MCF 10A (cell line): ENCODE results near the gene SLC29A3. TPM values are rescaled to one million over a fixed set of nuclear protein-coding genes. Genes with fewer than 3 reads are reported as not detected.

Experiments used
- BruUV-seq: library from RNA; stranded (reverse); fragments of 400-500 nt; replicated peaks from 2 replicates; lab custom pipeline; 2021; lab: Mats Ljungman, UMichigan
- CTCF ChIA-PET: fragments of 300-600 bp; sonication (Branson Sonifier 250); formaldehyde crosslinking; extraction: SDS; loops from one replicate; lab custom pipeline; 2021; ENCODE audit warnings: antibody characterized with exemption, inconsistent platforms; lab: Yijun Ruan, JAX
- POLR2A ChIA-PET: fragments of 300-600, 350-650 bp; sonication (Branson Sonifier 250); formaldehyde crosslinking; extraction: SDS; loops from one replicate; lab custom pipeline; 2020; ENCODE audit warnings: antibody characterized with exemption, inconsistent platforms; lab: Yijun Ruan, JAX
- DNase-seq: peaks from one replicate; pipeline ENCODE4 v3.0.0-alpha.2; 2018; ENCODE audit not compliant: unreplicated experiment
- H3K27ac Mint-ChIP-seq: one replicate; pipeline ENCODE4 v1.8.0; 2022; ENCODE audit warnings: mild to moderate bottlenecking, low read depth, mixed read lengths; ENCODE audit not compliant: unreplicated experiment
- H3K27me3 Mint-ChIP-seq: one replicate; pipeline ENCODE4 v1.8.0; 2022; ENCODE audit warnings: mixed read lengths; ENCODE audit not compliant: insufficient read depth, unreplicated experiment
- H3K36me3 Mint-ChIP-seq: one replicate; pipeline ENCODE4 v1.8.0; 2022; ENCODE audit warnings: mild to moderate bottlenecking, moderate library complexity, mixed read lengths; ENCODE audit not compliant: insufficient read depth, unreplicated experiment
- H3K4me1 Mint-ChIP-seq: one replicate; pipeline ENCODE4 v1.8.0; 2022; ENCODE audit warnings: mixed read lengths; ENCODE audit not compliant: insufficient read depth, unreplicated experiment
- H3K4me3 Mint-ChIP-seq: one replicate; pipeline ENCODE4 v1.8.0; 2022; ENCODE audit warnings: mild to moderate bottlenecking, moderate library complexity, mixed read lengths; ENCODE audit not compliant: unreplicated experiment
- H3K9me3 Mint-ChIP-seq: one replicate; pipeline ENCODE4 v1.8.0; 2022; ENCODE audit warnings: mixed read lengths; ENCODE audit not compliant: unreplicated experiment
- CTCF ChIP-seq: fragments of 200-600 bp; IDR thresholded peaks from one replicate; pipeline ENCODE4 v1.8.0; 2022; ENCODE audit warnings: antibody characterized with exemption, mild to moderate bottlenecking; ENCODE audit not compliant: unreplicated experiment
- intact Hi-C: fragments of 100-400 bp; cut with micrococcal nuclease; formaldehyde crosslinking; loops from 2 replicates; pipeline ENCODE4 v1.14.1; 2022
- total RNA-seq: library from RNA; stranded (reverse); gene quantifications from 2 replicates; pipeline ENCODE4 v1.2.3, GENCODE V29; 2022

SLC29A3 gene
- total RNA-seq, 1 experiment from 2014 or later, result 3.6 TPM

DNA sequence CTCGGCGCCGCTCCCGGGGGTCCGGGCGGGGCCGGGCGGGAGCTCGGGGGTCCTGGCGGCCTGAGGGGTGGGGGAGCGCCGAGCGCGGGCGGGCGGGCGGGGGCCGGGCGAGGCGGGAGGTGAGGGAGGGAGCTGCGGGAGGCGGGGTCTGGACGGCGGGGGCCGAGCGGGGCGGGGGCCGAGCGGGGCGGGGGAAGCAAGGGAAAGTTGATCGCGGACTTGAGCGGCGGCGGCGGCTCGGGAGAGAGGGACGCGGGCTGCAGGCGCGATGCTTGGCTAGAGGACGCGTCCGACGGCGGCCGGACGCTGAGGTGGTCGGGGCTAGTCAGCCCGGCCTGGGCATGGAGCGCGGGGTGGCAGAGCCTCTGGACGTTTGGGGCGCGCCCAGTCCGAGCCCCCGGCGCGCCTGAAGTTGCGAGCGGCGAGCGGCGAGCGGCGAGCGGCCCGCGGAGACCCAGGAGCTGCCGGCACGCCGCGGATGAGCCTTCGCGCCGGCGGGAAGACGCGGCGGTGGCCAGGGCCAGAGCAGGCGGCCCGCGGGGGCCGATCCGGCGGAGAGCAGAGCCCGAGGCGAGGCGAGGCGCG lies 77.7 kb downstream of the SLC29A3 start, which contains the start of gene CDH23:
CDH23 (plus strand) TSS at position 210 of the 585 bp plus-strand sequence. CDS start 42,912 bp downstream, outside the sequence.
- ChIA-PET CTCF (interaction anchor here (0.6 to 1.9 kb wide), 2 partner anchors 12 to 176 kb away, joined by 3 to 12 read pairs; no protein-coding TSS in a partner anchor), POLR2A (interaction anchor here (1.2 kb wide), 1 partner anchor 288 kb away, joined by 3 read pairs; no protein-coding TSS in a partner anchor)
- no peak within 1 kb of the TSS for H3K4me3 Mint-ChIP-seq
- peaks cover 54% of the 10 kb centered on the region for H3K27me3 Mint-ChIP-seq
- BruUV-seq, result no TSS peak
- H3K36me3 Mint-ChIP-seq, result no peaks in the 10 kb centered on the region
- intact Hi-C loops, result no loop called here
- no peak for DNase-seq
- no peak for TF ChIP-seq CTCF
- no peaks in the 10 kb centered on the region for H3K9me3 Mint-ChIP-seq
- H3K4me1 Mint-ChIP-seq, result no peaks in the 10 kb centered on the region
- H3K27ac Mint-ChIP-seq, result no peak within 1 kb of the TSS

DNA sequence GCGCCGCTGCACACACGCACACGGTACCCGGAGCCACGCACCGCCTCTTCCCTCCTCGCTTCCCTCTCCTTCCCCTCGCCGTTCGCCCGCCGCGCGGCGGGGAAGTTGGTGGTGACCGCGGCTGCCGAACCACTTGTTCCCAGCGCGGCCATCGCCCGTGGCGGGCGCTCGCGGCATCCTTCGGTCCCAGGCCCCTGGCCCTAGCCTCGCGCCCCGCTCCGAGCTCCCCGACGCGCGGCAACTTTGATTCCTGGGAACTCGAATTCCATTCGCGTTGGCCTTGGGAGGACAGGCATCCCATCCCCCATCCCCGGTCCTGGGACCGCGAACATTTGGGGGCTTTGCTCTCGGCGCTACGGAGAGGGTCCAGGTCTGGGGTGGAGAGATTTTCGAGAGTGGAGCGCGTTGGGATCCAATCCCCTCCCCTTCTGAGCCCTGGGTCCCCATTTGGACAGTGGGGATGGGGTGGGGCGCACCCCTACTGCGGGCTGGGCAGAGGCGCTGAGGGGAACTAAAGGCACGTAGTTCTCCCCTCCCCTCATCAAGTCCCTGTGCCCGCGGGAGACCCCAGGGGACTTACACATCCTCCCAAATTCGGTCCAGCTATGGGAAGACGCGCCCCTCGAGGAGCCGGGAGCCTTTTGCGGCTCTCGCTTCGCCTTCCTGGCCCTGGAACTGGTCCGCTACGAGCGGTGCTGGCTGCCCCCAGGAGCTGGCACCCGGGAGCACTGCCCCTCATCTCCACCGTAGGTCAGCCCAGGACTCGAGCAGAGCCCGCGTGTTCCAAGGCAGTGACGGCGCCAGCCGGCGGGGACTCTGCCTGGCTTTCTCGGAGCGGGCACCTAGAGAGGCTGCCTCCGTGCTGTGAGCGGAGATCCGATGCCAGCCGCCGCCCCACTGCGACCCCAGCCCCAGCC lies 78.5 kb downstream of the SLC29A3 start:
- Mint-ChIP-seq H3K27me3 (peaks cover 47% of the 10 kb centered on the region), H3K9me3 (no peaks in the 10 kb centered on the region), H3K4me1 (no peaks in the 10 kb centered on the region), H3K36me3 (no peaks in the 10 kb centered on the region), H3K4me3 (no peak overlapping the region), H3K27ac (no peak overlapping the region)
- intact Hi-C loops, result no loop called here
- POLR2A ChIA-PET, result no interaction called here
- BruUV-seq, result no TSS peak
- CTCF ChIA-PET, result interaction anchor here (0.6 kb wide), 2 partner anchors 18 to 175 kb away, joined by 3 read pairs; no protein-coding TSS in a partner anchor
- DNase-seq, result no peak
- TF ChIP-seq CTCF, result no peak

DNA sequence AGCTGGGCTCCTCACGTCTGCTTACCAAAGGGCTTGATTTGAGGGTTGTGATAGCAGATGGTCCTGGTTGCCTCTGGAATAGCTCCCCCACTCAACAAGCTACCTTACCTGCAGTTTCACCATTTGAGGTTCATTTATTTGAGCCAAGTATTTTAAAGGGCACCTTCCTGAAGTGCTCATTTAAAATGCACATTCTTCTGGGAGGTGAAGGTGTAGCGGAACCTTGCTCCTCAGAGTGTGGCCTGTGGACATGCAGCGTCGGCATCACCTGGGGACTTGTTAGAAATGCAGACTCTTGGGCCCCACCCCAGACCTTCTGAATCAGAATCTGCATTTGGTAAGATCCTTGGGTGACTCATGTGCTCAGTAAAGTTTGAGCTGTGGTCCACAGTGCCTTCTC lies 79.9 kb downstream of the SLC29A3 start:
- no TSS peak for BruUV-seq
- peak; percentile 8 for DNase-seq
- TF ChIP-seq CTCF, result no peak
- Mint-ChIP-seq H3K4me3 (no peak overlapping the region), H3K9me3 (no peaks in the 10 kb centered on the region), H3K36me3 (no peaks in the 10 kb centered on the region), H3K27me3 (peaks cover 59% of the 10 kb centered on the region), H3K4me1 (no peaks in the 10 kb centered on the region), H3K27ac (no peak overlapping the region)
- CTCF ChIA-PET, result interaction anchor here (0.7 to 0.9 kb wide), 2 partner anchors 15 to 171 kb away, joined by 3 read pairs; no protein-coding TSS in a partner anchor
- intact Hi-C loops, result no loop called here
- POLR2A ChIA-PET, result no interaction called here

GRCh38 chr10:71399946-71400345 lies 80.9 kb downstream of the SLC29A3 start:
- no peak overlapping the region for H3K27ac Mint-ChIP-seq
- no peaks in the 10 kb centered on the region for H3K4me1 Mint-ChIP-seq
- CTCF ChIA-PET, result interaction anchor here (0.6 to 0.9 kb wide), 3 partner anchors 86 to 218 kb away, joined by 3 to 6 read pairs (median 3); no protein-coding TSS in a partner anchor

More at GRCh38 chr10:71399946-71400345, 80.9 kb downstream of the SLC29A3 start:
- DNase-seq, result peak; percentile 46
- Mint-ChIP-seq H3K9me3 (no peaks in the 10 kb centered on the region), H3K4me3 (no peak overlapping the region), H3K36me3 (no peaks in the 10 kb centered on the region), H3K27me3 (peaks cover 65% of the 10 kb centered on the region)
- no peak for TF ChIP-seq CTCF
- POLR2A ChIA-PET, result interaction anchor here (0.6 kb wide), 1 partner anchor 22 kb away, joined by 4 read pairs; no protein-coding TSS in a partner anchor
- intact Hi-C loops, result no loop called here
- BruUV-seq, result no TSS peak
